MM.1S (cell line): ENCODE measurements around the gene GNG14.
A peak's percentile ranks its signal among the peaks of the same experiment; 100 is the strongest.

Experiments
- DNase-seq: peaks from one replicate; pipeline ENCODE4 v3.0.0-alpha.2; 2015
- H2AFZ ChIP-seq: fragments of 300-600 bp; sonication (generic); 2 replicates; pipeline ENCODE4 v1.6.0; 2016; ENCODE audit warnings: antibody characterized with exemption, low read length
- H3F3A ChIP-seq: fragments of 300-600 bp; sonication (generic); 2 replicates; pipeline ENCODE4 v1.6.1; 2016; ENCODE audit warnings: mild to moderate bottlenecking, antibody characterized with exemption, low read length, moderate library complexity, mixed read lengths; ENCODE audit not compliant: insufficient read depth
- H3K27ac ChIP-seq: fragments of 300-600 bp; sonication (generic); 2 replicates; pipeline ENCODE4 v1.5.1; 2016; ENCODE audit warnings: mild to moderate bottlenecking, low read length
- H3K27me3 ChIP-seq: fragments of 300-600 bp; sonication (generic); replicated peaks from 2 replicates; pipeline ENCODE4 v1.6.0; 2016; ENCODE audit warnings: low read length; ENCODE audit not compliant: insufficient read depth
- H3K36me3 ChIP-seq: fragments of 300-600 bp; sonication (generic); replicated peaks from 2 replicates; pipeline ENCODE4 v1.6.1; 2016; ENCODE audit warnings: mild to moderate bottlenecking, low read length, mixed read lengths; ENCODE audit not compliant: insufficient read depth
- H3K4me1 ChIP-seq: fragments of 300-600 bp; sonication (generic); 2 replicates; pipeline ENCODE4 v1.6.1; 2016; ENCODE audit warnings: low read length, mixed read lengths
- H3K4me2 ChIP-seq: fragments of 300-600 bp; sonication (generic); 2 replicates; pipeline ENCODE4 v1.6.0; 2016; ENCODE audit warnings: low read depth, low read length
- H3K4me3 ChIP-seq: fragments of 300-600 bp; sonication (generic); 2 replicates; pipeline ENCODE4 v1.5.1; 2016; ENCODE audit warnings: low read length, mixed read lengths
- H3K79me2 ChIP-seq: fragments of 300-600 bp; sonication (generic); 2 replicates; pipeline ENCODE4 v1.6.1; 2016; ENCODE audit warnings: mixed run types, low read length, mixed read lengths
- H3K9ac ChIP-seq: fragments of 300-600 bp; sonication (generic); 2 replicates; pipeline ENCODE4 v1.6.1; 2016; ENCODE audit warnings: low read length, mixed read lengths
- H3K9me2 ChIP-seq: fragments of 300-600 bp; sonication (generic); replicated peaks from 2 replicates; pipeline ENCODE4 v1.6.1; 2016; ENCODE audit warnings: mild to moderate bottlenecking, low read length, mixed read lengths; ENCODE audit not compliant: insufficient read depth
- H3K9me3 ChIP-seq: fragments of 300-600 bp; sonication (generic); replicated peaks from 2 replicates; pipeline ENCODE4 v1.6.1; 2016; ENCODE audit warnings: mild to moderate bottlenecking, low read length, mixed read lengths; ENCODE audit not compliant: insufficient read depth
- H4K20me1 ChIP-seq: fragments of 300-600 bp; sonication (generic); 2 replicates; pipeline ENCODE4 v1.6.1; 2016; ENCODE audit warnings: mild to moderate bottlenecking, low read length, moderate library complexity, mixed read lengths; ENCODE audit not compliant: insufficient read depth
- EZH2 ChIP-seq: fragments of 300-600 bp; sonication (generic); optimal IDR thresholded peaks from 2 replicates; pipeline ENCODE3; 2017; ENCODE audit warnings: low read depth, mild to moderate bottlenecking, antibody characterized with exemption, low read length, mixed read lengths
- EZH2phosphoT487 ChIP-seq: fragments of 300-600 bp; sonication (generic); IDR thresholded peaks from 2 replicates; pipeline ENCODE4 v1.6.1; 2018; ENCODE audit warnings: antibody characterized with exemption, low read length
- TF ChIP-seq, protein P1 (sequence below): fragments of 300-600 bp; sonication (generic); IDR thresholded peaks from 2 replicates; pipeline ENCODE4 v1.5.1; 2016; ENCODE audit warnings: antibody characterized with exemption, low read length, mixed read lengths

GNG14 gene

DNA sequence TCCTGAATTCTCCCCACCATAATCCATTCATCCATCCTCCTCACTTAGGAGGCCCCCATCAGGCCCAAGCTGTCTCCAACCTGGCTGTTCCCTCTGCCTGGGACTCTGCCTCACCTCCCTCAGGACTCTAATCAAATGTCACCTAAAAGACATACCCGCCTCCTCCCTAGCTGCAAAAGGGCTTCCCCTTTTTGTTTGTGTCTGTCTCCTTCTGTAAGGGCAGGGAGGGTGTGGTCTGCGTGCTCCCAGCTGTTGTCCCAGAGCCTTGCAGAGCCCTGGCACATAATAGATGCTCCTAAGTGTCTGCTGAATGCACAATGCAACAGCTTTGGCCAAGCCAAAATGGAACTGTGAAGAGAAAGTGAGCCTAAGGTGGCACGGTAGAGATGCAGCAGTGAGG is 42.3 kb downstream of the GNG14 start:
- no peak overlapping the region for H3K4me3 ChIP-seq
- peaks cover 21% of the 10 kb centered on the region; the same call in 1 of the 2 replicates for H4K20me1 ChIP-seq
- no peaks in the 10 kb centered on the region for H3K27me3 ChIP-seq
- DNase-seq, result no peak
- H3F3A ChIP-seq, result peaks cover 15% of the 10 kb centered on the region; the same call in 1 of the 2 replicates
- peaks cover 6% of the 10 kb centered on the region for H3K36me3 ChIP-seq
- H3K27ac ChIP-seq, result no peak overlapping the region
- peaks cover 49% of the 10 kb centered on the region for H3K79me2 ChIP-seq
- no peak overlapping the region for H2AFZ ChIP-seq
- H3K4me2 ChIP-seq, result no peak overlapping the region
- H3K9me2 ChIP-seq, result no peaks in the 10 kb centered on the region
- no peak overlapping the region for H3K9ac ChIP-seq
- TF ChIP-seq EZH2, result no peak
- TF ChIP-seq, protein P1, sequence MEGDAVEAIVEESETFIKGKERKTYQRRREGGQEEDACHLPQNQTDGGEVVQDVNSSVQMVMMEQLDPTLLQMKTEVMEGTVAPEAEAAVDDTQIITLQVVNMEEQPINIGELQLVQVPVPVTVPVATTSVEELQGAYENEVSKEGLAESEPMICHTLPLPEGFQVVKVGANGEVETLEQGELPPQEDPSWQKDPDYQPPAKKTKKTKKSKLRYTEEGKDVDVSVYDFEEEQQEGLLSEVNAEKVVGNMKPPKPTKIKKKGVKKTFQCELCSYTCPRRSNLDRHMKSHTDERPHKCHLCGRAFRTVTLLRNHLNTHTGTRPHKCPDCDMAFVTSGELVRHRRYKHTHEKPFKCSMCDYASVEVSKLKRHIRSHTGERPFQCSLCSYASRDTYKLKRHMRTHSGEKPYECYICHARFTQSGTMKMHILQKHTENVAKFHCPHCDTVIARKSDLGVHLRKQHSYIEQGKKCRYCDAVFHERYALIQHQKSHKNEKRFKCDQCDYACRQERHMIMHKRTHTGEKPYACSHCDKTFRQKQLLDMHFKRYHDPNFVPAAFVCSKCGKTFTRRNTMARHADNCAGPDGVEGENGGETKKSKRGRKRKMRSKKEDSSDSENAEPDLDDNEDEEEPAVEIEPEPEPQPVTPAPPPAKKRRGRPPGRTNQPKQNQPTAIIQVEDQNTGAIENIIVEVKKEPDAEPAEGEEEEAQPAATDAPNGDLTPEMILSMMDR, result no peak
- no peak for TF ChIP-seq EZH2phosphoT487
- H3K9me3 ChIP-seq, result no peaks in the 10 kb centered on the region
- peaks cover 5% of the 10 kb centered on the region; the same call in 1 of the 2 replicates for H3K4me1 ChIP-seq

DNA sequence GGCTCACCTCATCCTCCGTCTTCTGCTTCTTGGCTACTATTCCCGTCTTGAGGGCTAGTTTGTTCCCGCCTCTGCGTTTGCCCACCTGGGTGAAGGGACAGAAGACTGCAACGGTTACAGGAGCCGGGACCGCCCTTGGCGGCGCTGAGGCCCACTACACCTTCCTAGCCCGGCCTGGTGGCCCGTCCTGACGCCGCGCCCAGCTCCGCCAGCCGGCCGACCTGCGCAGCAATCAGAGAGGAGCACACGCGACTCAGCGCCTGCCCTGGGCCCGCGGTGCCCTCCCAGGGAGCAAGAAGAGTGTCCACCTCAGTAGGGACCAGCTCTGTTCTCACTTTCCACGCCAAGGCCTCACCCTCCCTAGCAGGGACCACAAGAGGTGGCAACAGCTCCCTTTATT is 43.5 kb downstream of the GNG14 start:
- DNase-seq, result no peak
- H3K4me2 ChIP-seq, result no peak overlapping the region
- no peak overlapping the region for H2AFZ ChIP-seq
- H3K27ac ChIP-seq, result no peak overlapping the region
- TF ChIP-seq, protein P1, result no peak
- no peak for TF ChIP-seq EZH2phosphoT487
- no peak for TF ChIP-seq EZH2
- peaks cover 15% of the 10 kb centered on the region; the same call in 1 of the 2 replicates for H3F3A ChIP-seq
- peaks cover 21% of the 10 kb centered on the region; the same call in 1 of the 2 replicates for H4K20me1 ChIP-seq
- H3K79me2 ChIP-seq, result peaks cover 49% of the 10 kb centered on the region
- H3K4me1 ChIP-seq, result peaks cover 5% of the 10 kb centered on the region; the same call in 1 of the 2 replicates
- no peak overlapping the region for H3K4me3 ChIP-seq
- H3K9me2 ChIP-seq, result no peaks in the 10 kb centered on the region
- no peaks in the 10 kb centered on the region for H3K9me3 ChIP-seq
- H3K27me3 ChIP-seq, result no peaks in the 10 kb centered on the region
- peaks cover 6% of the 10 kb centered on the region for H3K36me3 ChIP-seq
- no peak overlapping the region for H3K9ac ChIP-seq

GRCh38 chr19:12733369-12734214 is 45.8 kb downstream of the GNG14 start:
- peak overlapping the region; percentile 100 for H3K4me3 ChIP-seq
- peak overlapping the region; percentile 99 for H3K9ac ChIP-seq
- peaks cover 17% of the 10 kb centered on the region for H3K4me1 ChIP-seq
- DNase-seq, result peak; percentile 69
- peak overlapping the region; percentile 98 for H3K4me2 ChIP-seq
- H3K27me3 ChIP-seq, result no peaks in the 10 kb centered on the region
- H3K36me3 ChIP-seq, result peaks cover 6% of the 10 kb centered on the region
- H3F3A ChIP-seq, result peaks cover 11% of the 10 kb centered on the region; the same call in 1 of the 2 replicates
- H3K27ac ChIP-seq, result peak overlapping the region; percentile 80
- peaks cover 62% of the 10 kb centered on the region for H3K79me2 ChIP-seq
- no peaks in the 10 kb centered on the region for H3K9me3 ChIP-seq
- peaks cover 21% of the 10 kb centered on the region; the same call in 1 of the 2 replicates for H4K20me1 ChIP-seq
- peak overlapping the region; percentile 78; the same call in 1 of the 2 replicates for H2AFZ ChIP-seq
- TF ChIP-seq EZH2, result no peak
- TF ChIP-seq, protein P1, result peak; percentile 82
- H3K9me2 ChIP-seq, result no peaks in the 10 kb centered on the region
